EL (cell line): ENCODE data around the gene ATP11B.
A peak's percentile ranks its signal among the peaks of the same experiment; 100 is the strongest.

ENCODE experiments used
- DNase-seq: peaks from one replicate; pipeline ENCODE4 v3.0.0-alpha.2; 2016

ATP11B gene

DNA sequence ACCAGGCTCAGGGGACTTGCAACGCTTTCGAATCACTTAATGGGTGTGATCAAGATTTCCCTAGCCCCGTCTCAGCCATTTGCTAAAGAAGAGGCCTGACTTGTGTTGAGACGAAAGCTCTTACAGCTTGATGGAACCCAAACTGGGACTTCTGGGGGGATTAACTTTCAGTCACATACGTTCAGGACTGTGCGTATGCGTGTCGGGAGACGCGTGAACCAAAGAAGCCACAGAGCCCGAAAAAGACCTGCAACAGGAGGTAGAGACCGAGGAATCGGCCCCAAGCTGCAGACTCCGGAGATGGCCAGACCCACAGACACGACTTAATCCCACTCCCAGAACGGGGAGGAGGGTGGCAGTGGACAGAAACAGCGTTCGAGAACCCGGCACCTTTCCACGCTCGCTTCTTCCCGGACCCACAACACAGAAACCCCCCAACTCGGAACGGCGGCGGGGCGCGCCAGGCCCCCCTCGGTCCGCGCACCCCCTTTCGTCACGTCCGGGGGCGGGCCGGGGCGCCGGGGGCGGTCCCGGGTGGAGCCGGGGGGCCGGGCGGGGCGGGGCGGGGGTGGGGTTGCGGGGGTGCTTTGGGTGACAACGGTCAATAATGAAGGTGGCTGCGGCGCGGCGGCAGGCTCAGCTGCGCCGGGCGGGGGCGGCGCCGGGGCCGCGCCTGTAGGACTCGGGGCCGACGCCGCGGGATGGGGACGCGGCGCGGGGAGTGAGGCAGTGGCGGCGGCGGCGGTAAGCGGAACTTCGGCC is at the start of gene ATP11B:
ATP11B (plus strand) TSS at position 604 of the 762 bp plus-strand sequence. CDS start 256 bp downstream, outside the sequence.
- peak; percentile 75 for DNase-seq

DNA sequence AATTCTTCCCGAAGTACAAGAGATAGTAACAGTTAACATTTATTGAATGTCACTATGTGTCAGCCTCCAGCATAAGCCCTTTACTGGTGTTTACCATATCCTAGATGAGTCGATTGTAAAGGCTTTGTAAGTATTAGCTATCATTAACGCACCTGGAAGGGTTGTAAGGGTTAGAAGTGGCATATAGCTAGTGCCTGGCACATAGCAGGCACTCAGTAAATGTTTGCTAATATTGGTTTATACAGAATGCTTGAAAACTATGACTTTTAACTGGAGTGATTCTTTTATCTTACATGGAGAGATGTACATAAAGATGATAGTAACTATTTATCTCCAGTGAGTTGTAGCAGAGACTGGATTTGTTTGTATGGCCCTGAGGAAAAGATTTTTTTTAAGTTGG is 46.3 kb upstream of the ATP11B start:
- DNase-seq: no peak

DNA sequence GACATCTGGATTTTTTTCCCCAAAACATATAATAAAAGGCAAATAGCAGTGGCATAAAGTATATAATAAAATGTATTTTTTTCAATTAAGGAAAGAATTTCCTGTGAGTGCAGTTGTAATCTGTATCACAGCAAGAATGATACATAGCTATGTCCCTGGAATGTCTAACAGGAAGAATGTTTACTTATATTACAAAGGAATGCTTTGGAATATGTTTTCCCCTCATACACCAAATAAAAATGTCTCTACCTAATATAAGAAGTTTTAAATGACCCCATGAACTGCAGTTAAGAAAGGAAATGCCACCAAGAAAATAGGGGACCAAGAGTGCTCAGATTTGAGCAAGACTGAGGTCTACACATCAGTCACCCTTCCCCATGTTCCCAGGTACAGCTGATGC is 38.0 kb upstream of the ATP11B start:
- DNase-seq: peak; percentile 39

- peak; percentile 32 for DNase-seq
Measured at GRCh38 chr3:182755712-182756111, 37.6 kb upstream of the ATP11B start.

- no peak for DNase-seq
Measured at GRCh38 chr3:182760576-182761164, 32.6 kb upstream of the ATP11B start.

DNA sequence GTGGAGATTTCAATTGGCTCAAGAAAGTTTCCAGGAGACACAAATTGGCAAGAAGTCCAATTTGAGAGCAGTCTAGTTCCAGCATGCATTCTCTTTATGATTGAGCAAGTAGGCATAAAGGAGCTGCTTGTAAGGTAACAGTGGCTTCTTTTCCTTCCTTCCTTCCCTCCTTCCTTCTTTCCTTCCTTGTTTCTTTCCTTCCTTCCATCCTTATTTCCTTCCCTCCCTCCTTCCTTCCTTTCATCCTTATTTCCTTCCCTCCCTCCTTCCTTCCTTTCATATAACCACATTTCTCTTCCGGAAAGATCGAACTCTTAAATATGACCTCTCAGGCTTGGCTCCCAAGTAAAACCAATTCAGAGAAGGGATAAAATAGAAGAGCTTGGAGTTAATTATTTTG is 29.4 kb upstream of the ATP11B start:
- no peak for DNase-seq

DNA sequence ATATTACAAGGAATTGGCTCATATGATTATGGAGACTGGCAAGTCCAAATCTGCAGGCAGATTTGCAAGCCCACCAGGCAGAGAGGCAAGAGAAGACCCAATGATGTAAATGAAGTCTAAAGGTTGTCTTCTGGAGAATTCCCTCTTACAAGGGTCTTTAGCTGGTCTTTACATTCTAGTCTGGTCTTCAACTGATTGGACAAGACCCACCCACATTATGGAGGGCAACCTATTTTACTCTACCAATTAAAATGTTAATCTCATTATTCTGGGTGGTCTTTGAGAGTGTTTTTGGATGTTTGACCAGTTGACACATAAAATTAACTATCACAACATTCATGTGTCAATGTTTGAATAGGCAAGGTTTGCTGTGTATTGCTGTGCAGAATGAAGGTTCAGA is 28.0 kb upstream of the ATP11B start:
- no peak for DNase-seq

DNA sequence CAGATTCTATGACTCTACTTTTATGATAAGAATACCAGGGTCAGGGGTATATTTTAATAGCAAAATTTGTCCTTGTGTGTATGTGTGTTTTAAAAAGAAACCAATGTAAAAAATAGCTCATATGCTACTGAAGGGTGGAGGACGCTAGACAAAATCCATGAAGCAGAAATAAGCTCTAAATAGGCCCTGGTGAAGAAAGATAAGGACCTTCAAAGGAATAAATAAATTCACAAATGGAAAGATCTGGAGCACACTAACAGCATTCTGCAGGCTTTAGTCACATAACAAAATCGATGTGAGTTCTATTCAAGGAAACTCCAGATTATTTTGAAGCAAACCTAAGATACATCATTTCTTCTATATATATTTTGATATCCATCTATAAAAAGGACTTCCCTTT is 27.2 kb upstream of the ATP11B start:
- no peak for DNase-seq

GRCh38 chr3:182768413-182768812 is 24.9 kb upstream of the ATP11B start:
- DNase-seq: no peak

GRCh38 chr3:182769673-182770072 is 23.6 kb upstream of the ATP11B start:
- DNase-seq: no peak

DNA sequence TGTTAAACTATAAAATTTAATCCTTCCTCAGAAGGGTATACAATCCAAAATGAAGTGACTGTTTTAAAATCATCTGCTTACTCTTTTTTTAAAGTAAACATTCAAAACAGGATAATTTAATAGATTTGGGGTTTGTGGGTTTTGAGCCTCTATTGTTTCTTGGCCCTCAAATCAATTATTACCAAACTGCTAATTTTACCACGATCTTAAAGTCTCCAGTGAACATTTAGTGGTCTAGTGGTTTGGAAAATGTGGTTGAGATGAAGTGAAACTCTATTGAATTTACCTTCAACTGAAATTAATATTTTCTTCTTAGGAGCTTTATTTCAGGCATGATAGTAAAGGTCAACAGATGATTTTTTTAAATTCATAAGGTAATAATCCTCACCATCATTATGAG is 11.2 kb upstream of the ATP11B start:
- DNase-seq: no peak

- DNase-seq: no peak
Measured at GRCh38 chr3:182783106-182783505, 10.2 kb upstream of the ATP11B start.

- no peak for DNase-seq
Measured at GRCh38 chr3:182784542-182784941, 8.8 kb upstream of the ATP11B start.

- DNase-seq: no peak
Measured at GRCh38 chr3:182785142-182785541, 8.2 kb upstream of the ATP11B start.

GRCh38 chr3:182785756-182786155 is 7.5 kb upstream of the ATP11B start:
- no peak for DNase-seq

DNA sequence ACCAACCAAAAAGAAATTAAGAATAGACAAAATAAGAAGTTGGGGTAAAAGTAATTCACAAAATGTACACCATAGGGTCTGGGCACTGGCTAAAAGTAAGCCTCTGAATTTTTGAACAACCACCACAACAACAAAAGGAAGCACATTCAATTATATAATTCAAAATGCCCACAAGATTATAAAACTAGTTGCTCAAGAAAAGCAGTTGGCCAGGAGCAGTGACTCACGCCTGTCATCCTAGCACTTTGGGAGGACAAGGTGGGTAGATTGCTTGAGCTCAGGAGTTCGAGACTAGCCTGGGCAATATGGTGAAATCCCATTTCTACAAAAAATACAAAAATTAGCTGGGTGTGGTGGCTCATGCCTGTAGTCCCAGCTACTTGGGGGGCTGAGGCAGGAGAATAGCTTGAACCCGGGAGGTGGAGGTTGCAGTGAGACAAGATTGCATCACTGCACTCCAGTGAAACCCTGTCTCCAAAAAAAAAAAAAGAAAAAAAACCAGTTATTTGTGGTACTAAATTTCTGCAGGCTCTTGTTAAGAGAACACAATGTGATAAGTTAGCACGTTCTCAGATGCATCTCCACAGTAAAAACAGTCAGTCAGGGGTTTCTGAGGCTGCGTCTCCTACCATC is 6.6 kb upstream of the ATP11B start:
- no peak for DNase-seq

DNA sequence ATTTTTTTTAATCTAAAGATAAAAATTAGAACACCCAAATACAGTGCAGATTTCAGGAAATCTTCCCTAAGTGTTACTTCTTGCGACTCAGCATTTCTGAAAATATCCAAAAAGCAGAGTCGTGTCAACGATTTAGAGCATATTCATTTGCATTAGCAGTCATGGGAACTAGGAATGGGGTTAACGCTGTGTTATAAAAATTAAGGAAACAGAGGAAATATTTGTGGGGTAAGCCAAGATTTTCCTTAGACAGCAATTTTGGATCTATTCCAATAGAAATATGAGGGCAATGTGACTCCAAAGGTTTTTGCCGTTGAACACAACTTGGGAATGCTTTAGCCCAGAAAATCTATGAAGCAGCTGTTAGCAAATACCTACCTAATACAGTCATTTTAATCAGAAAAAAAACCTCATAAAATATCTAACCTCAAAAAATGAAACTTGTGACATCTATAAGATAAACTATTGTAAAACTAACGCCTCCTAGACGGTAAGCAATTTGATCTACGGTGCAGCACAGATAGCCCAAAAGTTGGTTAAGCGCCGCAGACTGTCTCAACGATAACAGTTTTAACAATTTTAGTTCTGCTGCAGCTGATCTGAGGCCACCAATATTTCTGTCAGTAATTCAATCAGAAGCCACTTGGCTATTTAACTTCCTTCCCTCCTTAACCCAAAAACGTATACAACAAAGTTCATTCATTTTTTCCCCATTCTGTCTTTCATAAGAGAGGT is 5.8 kb upstream of the ATP11B start:
- peak; percentile 75 for DNase-seq

DNA sequence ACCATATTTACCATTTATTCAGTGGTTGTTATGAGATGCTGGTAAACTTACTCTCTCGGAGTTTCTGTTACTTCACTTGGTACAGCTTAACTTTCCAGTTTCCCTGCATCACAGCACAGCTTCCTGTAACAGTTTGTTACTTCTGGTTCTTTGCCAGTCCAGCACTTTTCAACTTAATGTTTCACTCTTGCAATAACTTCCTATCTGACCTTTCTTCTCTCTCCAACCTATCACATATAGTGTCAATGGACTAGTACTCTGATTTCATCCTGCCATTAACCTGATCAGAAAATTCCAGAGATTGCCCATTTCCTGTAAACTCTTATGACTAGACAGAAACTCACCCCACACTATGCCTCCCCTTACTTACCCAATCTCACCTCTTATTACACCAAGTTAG is 3.9 kb upstream of the ATP11B start:
- peak; percentile 9 for DNase-seq

DNA sequence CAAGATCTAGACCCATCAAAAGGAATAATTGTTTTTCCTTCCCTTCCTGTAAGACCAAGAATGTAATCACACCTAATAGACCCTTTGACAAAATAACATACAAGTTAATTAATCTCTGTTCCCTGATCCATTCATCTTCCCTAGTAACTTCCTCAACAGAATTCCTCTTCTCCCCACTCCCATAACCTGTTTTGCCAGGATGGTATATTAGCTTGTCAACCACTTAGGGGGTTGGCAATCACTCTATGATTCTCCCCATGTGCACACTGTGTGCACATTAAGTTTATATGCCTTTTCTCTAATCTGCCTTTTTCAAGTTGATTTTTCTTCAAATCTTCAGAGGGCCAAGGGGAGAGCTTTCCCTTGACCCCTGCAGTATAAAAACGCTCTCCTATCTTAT is 2.7 kb upstream of the ATP11B start:
- no peak for DNase-seq

DNA sequence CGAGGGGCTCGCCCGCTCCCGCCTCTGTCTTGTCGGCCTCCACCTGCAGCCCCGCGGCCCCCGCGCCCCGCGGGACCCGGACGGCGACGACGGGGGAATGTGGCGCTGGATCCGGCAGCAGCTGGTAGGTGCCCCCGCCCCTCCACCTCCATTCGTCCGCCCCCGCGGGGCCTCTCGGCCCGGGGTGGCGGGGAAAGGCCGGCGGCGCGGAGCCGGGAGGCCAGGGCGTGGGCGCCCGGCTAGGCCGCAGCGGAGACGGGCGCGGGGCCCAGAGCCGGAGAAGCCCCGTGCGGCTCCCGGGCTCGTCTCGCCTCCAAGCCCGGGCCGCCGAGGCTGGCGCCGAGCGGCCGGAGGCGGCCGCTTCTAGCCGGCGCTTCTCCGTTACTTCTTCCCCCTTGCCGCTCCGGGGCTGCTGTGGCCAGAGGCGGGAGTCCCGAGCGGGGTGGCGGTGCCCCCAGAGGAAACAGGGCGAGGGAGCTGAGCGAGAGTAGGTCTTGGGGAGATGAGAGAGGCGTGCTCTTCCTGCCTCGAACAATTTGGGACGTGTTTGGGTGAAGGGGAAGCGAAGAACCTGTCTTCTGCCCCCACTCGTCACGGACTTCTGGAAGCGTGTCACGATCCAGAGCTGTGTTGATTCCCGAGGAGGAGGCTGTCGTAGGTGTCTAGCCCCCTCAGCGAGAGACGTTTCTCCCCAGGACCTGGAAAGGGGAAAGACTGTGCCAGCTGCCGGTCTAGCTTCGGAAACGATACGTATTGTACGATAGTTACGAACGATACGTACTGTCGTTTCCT is 555 bp downstream of the ATP11B start:
- DNase-seq: peak; percentile 65

DNA sequence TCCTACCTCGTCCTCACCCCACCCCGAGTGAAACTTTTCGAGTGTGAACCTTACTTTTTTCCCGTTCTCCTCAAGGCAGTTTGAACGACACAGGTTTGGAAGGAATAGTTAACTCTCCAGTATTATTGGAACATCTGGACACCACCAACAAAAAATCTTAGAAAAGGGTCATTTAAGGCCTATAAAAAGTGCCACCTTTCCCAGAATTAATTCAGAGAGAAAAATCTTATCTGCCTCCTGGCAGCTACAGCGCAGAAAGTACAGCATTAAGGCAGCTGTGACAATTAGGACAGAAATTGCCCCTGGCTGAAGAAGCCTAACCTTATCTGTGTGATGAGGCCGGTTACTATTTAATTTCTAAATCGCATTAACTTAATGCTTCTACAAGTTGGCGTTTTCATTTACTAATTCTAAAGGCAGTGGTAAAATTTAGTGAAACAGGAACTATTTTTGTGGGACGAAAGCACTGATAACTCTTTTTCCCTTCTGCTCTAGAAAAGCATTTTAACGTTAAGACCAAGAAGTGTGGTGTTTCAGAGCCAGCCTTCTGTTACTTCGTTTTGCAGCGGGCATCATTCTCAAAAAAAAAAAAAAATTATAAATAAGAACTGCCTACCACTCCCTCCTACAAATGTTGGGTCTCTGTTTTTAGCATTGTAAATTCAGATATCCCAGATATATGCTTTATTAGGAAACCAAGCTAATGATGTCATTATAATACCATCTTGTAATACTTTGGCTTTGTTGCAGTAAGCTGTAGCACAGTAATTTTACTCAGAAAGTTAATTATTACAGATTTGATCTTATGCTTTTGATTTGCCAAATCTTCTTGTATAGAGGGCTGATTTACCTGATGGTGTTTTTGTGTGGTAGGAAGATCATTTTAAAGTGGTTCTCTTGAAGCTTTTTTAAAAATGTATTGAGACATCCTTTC is 1.4 kb downstream of the ATP11B start:
- DNase-seq: no peak

GRCh38 chr3:182795389-182795782 is 2.1 kb downstream of the ATP11B start:
- peak; percentile 50 for DNase-seq
